ENCODE results near the gene OR6C3.
"Not testable (repeated sequence)": the region's sequence is repeated elsewhere in the genome, so short reads cannot be mapped to it uniquely, and the experiment has no call there.

Gene OR6C3

DNA sequence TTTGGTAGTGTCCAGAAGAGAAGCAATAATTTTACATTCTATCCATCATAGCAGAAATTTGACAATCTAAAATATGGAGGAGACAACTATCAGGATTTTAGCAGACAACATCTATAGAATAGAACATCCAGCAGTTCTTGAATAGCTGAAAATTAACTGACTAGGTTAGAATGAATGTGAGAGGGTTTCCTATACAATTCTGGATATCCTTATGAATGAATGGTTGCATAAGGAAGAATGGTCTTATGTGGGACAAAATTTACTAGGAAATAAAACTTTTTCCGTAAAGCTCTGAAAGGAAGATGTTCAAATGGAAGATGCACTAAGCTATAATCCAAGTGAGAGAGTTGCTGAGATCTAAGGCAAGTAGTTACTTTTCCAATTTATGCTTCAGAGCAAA is at the start of gene OR6C3:
Gene OR6C3, plus strand, starts transcription at position 301 of the 400 bp plus-strand sequence. CDS start 955 bp downstream, outside the sequence.
- no peak for DNase-seq (ENCODE audit: low read depth)

DNA sequence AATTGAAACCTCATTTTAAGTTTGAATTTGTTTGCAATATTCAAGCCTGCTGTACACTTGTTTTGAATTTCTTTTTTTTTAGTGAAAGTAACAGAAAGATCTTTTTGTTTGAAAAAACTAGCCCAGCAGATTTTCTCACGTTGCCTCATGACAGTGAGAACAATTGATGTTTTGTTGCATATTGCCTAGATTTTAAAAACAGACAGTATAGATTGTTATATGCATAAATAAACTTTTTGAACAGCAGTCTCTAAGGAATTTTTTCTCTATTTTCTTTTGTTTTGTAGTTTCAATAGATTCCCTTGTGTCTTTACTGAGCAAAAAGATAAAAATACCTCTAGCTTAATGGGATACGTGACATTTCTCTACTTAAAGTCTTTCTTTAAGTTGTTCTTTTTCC is 49.6 kb upstream of the OR6C3 start:
- no peak for DNase-seq (ENCODE audit: low read depth)

DNA sequence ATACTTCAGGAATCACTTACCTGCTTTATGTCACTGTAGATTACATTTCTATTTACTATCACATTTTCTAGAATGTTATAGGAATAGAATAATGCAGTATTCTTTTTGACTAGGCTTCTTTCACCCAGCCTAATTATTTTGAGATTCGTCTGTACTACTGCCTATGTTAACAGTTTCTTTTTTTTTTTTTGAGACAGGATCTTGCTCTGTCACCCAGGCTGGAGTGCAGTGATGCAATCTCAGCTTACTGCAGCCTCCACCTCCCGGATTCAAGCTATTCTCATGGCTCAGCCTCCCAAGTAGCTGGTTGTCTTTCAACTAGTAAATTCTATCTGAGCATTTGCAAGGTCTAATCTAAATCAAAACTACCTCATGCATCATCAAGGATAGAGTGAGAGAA is 40.5 kb upstream of the OR6C3 start:
- DNase-seq (ENCODE audit: low read depth) = no peak

DNA sequence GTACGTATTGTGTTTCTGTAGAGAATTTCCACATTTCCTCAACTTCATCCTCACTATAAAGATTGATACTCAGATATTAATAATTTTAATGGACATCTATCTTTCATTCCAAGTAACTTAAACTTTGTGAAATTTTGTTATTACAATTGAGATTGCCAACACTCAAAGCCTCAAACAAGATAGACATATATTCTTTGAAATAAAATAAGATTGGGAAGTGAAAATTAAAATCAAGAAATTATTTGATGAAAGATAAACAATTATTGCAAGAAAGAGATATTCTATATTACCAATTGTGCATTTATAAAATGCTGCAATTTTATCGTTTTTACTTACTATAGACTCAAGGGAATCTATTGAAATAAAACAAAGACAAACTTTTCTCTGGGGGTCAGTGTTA is 34.1 kb upstream of the OR6C3 start, which contains the start of gene OR6C6:
Gene OR6C6, minus strand, starts transcription at position 101 of the 400 bp plus-strand sequence. CDS start 1,337 bp downstream, outside the sequence.
- DNase-seq (ENCODE audit: low read depth) = no peak

DNA sequence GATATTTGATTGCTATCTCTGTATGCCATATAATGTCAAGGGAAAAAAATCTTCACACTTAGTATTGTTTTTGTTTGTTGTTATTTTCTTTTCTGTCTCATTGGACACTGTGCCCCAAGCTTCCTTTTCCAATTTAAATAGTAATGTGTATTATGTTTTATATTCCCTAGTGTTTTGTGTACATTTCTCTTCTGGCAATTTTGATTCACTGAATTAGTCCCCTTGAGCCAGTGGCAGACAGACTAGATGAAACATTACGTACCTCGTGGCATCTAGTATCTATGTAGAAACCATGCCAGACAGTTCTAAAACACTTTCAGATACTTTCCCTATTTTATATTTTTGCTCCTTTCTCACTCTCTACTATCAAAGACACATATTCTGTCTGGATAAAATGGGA is 16.5 kb upstream of the OR6C3 start, which contains the start of gene OR6C1:
Gene OR6C1, plus strand, starts transcription at position 301 of the 400 bp plus-strand sequence. CDS start 6,257 bp downstream, outside the sequence.
- no peak for DNase-seq (ENCODE audit: low read depth)

DNA sequence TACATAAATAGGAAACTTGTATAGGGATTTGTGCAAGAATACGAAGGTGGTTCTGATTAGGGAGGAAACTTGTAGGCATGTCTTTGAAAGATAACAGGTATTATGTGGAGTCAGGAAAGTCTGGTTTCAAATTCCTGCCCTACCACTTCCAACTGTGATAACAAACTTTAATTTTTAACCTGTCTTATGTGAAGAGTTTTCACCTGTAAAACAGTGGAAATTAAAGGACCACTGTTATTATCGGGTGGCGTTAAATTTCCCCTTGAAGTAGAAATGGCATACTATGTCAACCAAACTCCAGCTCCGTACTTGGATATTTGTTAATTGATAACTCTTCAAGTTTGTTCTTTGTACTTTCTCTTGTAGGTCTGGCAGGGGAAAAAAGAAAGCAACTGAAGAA is 10.3 kb upstream of the OR6C3 start:
- no peak for DNase-seq (ENCODE audit: low read depth)

DNA sequence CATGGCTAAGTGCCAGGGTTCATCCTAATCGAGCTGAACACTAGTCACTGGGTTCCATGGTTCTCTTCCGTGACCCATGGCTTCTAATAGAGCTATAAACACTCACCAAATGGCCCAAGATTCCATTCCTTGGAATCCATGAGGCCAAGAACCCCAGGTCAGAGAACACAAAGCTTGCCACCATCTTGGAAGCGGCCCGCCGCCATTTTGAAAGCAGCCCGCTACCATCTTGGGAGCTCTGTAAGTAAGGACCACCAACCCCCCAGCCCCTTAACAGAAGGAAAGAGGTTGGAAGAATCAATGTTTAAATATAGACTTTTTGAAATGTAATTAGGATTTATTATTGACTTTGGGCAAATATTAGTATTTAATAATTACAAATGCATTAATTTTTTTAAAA is 4.7 kb upstream of the OR6C3 start:
- DNase-seq (ENCODE audit: low read depth) = not testable (repeated sequence)

DNA sequence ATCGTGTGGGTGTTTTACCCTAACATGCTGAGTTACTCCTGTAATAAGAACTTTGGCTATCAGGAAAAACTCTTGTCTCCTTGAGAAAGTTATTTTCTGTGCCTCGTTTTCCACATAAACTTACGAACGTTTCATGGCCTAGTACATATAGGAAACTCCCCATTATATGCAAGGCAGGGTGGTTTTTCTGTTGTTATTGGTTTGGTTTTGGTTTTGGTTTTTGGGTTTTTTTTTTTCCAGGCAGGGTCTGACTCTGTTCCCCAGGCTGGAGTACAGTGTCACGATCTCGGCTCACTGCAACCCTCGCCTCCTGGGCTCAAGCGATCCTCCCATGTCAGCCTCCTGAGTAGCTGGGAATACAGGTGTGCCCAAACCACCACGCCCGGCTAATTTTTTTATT is 5.5 kb downstream of the OR6C3 start:
- no peak for DNase-seq (ENCODE audit: low read depth)

DNA sequence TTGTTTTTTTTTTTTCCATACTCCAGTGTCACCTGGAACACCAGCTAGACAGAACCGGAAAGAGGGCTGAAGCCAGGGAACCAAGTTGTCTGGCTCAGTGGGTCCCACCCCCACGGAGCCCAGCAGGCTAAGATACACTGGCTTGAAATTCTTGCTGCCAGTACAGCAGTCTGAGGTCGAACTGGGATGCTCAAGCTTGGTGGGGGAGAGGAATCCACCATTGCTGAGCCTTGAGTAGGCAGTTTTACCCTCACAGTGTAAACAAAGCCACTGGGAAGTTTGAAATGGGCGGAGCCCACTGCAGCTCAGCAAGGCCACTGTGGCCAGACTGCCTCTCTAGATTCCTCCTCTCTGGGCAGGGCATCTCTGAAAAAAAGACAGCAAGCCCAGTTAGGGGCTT is 24.8 kb downstream of the OR6C3 start:
- DNase-seq (ENCODE audit: low read depth) = not testable (repeated sequence)

DNA sequence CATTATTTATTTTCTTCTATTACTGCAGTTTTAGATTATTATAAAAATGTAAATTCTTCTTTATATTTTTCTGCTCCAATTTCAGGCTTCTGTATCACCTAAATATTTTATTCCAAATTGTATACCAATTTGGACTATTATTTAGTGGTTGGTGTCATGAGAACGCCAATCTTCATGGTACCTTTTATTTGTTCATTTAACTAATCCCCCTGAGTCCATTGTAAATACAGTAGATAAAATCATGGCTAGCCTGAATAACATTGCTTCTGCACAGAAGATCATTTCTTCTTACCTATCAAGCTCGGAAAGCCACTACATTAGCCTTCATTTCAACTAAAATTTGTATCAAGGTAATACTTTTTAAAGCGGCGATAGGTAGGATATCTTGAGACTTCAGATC is 32.1 kb downstream of the OR6C3 start, which contains the start of gene OR6C75:
Gene OR6C75, plus strand, starts transcription at position 301 of the 400 bp plus-strand sequence. CDS start 2,136 bp downstream, outside the sequence.
- DNase-seq (ENCODE audit: low read depth) = no peak

DNA sequence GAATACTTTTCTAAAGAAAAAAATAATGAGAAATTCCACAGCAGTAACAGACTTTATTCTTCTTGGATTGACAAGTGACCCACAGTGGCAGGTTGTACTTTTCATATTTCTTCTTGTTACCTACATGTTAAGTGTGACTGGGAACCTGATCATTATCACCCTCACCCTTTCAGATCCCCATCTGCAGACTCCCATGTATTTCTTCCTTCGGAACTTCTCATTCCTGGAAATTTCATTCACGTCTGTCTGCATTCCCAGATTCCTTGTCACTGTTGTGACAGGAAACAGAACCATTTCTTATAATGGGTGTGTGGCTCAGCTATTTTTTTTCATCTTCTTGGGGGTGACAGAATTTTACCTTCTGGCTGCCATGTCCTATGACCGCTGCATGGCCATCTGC is 34.5 kb downstream of the OR6C3 start:
- no peak for DNase-seq (ENCODE audit: low read depth)

DNA sequence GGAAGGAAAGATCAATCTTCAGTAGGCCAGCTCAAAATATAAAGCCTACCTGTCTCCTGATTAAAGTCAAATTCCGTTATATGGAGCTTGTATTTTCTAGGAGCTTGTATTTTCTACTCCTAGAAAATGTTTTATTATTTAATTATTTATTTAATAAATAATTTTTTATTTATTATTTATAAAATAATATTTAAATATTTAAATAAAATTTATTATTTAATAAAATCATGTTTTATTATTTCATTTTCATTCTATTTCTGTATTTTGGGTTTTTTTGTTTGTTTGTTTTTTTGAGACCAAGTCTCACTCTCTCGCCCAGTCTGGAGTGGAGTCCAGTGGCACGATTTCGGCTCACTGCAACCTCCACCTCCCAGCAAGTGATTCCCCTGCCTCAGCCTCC is 42.0 kb downstream of the OR6C3 start:
- no peak for DNase-seq (ENCODE audit: low read depth)

All from CMK (cell line).